Karpas-422 (cell line): ENCODE data around the gene DPY19L1. TPM values are rescaled to one million over a fixed set of nuclear protein-coding genes. Genes with fewer than 3 reads are reported as not detected.
A peak's percentile ranks its signal among the peaks of the same experiment; 100 is the strongest.
"Not testable (repeated sequence)": the region's sequence is repeated elsewhere in the genome, so short reads cannot be mapped to it uniquely, and the experiment has no call there.

Experiments
- DNase-seq: peaks from one replicate; pipeline ENCODE4 v3.0.0-alpha.2; 2015
- H2AFZ ChIP-seq: fragments of 200-600 bp; sonication (generic); 2 replicates; pipeline ENCODE4 v1.6.1; 2014; ENCODE audit warnings: antibody characterized with exemption, low read length, mixed read lengths
- H3K27ac ChIP-seq: fragments of 200-600 bp; sonication (generic); 2 replicates; pipeline ENCODE4 v1.5.1; 2014; ENCODE audit warnings: mild to moderate bottlenecking, low read length, moderate library complexity
- H3K27me3 ChIP-seq: fragments of 200-600 bp; sonication (generic); 2 replicates; pipeline ENCODE4 v1.6.1; 2014; ENCODE audit warnings: low read length, mixed read lengths
- H3K36me3 ChIP-seq: fragments of 200-600 bp; sonication (generic); 2 replicates; pipeline ENCODE4 v1.6.1; 2014; ENCODE audit warnings: low read length, mixed read lengths; ENCODE audit not compliant: insufficient read depth
- H3K4me1 ChIP-seq: fragments of 200-600 bp; sonication (generic); 2 replicates; pipeline ENCODE4 v1.6.1; 2014; ENCODE audit warnings: mild to moderate bottlenecking, low read length, mixed read lengths
- H3K4me2 ChIP-seq: fragments of 200-600 bp; sonication (generic); 2 replicates; pipeline ENCODE4 v1.6.1; 2014; ENCODE audit warnings: low read length, low read depth, mild to moderate bottlenecking; ENCODE audit not compliant: poor library complexity, severe bottlenecking
- H3K4me3 ChIP-seq: fragments of 200-600 bp; sonication (generic); 2 replicates; pipeline ENCODE4 v1.5.1; 2014; ENCODE audit warnings: mild to moderate bottlenecking, antibody characterized with exemption, low read length, mixed read lengths
- H3K79me2 ChIP-seq: fragments of 200-600 bp; sonication (generic); 2 replicates; pipeline ENCODE4 v1.6.1; 2014; ENCODE audit warnings: mild to moderate bottlenecking, low read length, mixed read lengths
- H3K9ac ChIP-seq: fragments of 200-600 bp; sonication (generic); 2 replicates; pipeline ENCODE4 v1.6.0; 2014; ENCODE audit warnings: low read length
- H3K9me2 ChIP-seq: fragments of 200-600 bp; sonication (generic), shearing (Covaris generic); replicated peaks from 2 replicates; pipeline ENCODE4 v1.6.0; 2014; ENCODE audit warnings: mild to moderate bottlenecking, low read length, moderate library complexity; ENCODE audit not compliant: insufficient read depth
- H3K9me3 ChIP-seq: fragments of 300-700, 200-600 bp; sonication (generic); 2 replicates; pipeline ENCODE4 v1.6.1; 2014; ENCODE audit warnings: low read length, mixed read lengths
- H4K20me1 ChIP-seq: fragments of 200-600 bp; sonication (generic); 2 replicates; pipeline ENCODE4 v1.6.1; 2014; ENCODE audit warnings: mild to moderate bottlenecking, antibody characterized with exemption, low read length, low read depth; ENCODE audit not compliant: insufficient read depth
- total RNA-seq: library from RNA; depleted of rRNA; stranded (reverse); fragments of >200 nt; shearing (Covaris generic); gene quantifications from 2 replicates; pipeline ENCODE4 v1.2.3, GENCODE V29; 2014; ENCODE audit warnings: low replicate concordance

Gene DPY19L1
- total RNA-seq, 1 experiment from 2014 or later: 10.3 TPM

- H3K27me3 ChIP-seq: no peaks in the 10 kb centered on the region
Measured at GRCh38 chr7:35011085-35011484, 26.2 kb downstream of the DPY19L1 start.

DNA sequence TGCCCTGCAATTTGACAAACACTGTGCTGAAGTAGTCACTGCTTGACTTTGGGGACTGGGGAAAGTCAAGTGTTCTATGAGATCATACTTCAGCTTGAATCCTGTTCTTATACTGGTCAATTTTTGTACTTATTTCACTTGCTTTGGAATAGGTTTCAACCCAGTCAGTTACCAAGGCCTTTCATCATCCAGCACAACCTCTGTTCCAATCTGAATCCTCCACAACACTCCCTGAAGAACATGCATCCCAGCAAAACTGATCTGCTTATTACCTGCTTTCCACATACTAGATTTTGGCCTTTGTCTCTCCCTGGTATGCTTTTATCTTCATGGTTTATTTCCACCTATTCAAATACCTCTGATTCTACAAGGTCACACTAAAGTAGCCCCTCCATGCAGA, 29.5 kb downstream of the DPY19L1 start:
- Histone ChIP-seq H3K27ac (no peak overlapping the region), H3K9me3 (no peaks in the 10 kb centered on the region), H2AFZ (no peak overlapping the region), H3K4me1 (peaks cover 9% of the 10 kb centered on the region), H3K27me3 (no peaks in the 10 kb centered on the region), H4K20me1 (no peaks in the 10 kb centered on the region), H3K36me3 (no peaks in the 10 kb centered on the region), H3K9ac (no peak overlapping the region), H3K4me3 (no peak overlapping the region), H3K4me2 (no peak overlapping the region), H3K79me2 (no peaks in the 10 kb centered on the region), H3K9me2 (no peaks in the 10 kb centered on the region)
- no peak for DNase-seq

More at GRCh38 chr7:35011085-35011484, 26.2 kb downstream of the DPY19L1 start:
- no peak for DNase-seq
- Histone ChIP-seq H3K9me2 (no peaks in the 10 kb centered on the region), H4K20me1 (no peaks in the 10 kb centered on the region), H3K9me3 (no peaks in the 10 kb centered on the region), H3K4me1 (peaks cover 13% of the 10 kb centered on the region), H3K27ac (no peak overlapping the region), H3K9ac (no peak overlapping the region), H2AFZ (no peak overlapping the region), H3K79me2 (no peaks in the 10 kb centered on the region), H3K4me2 (no peak overlapping the region), H3K36me3 (no peaks in the 10 kb centered on the region), H3K4me3 (no peak overlapping the region)

GRCh38 chr7:35004531-35005095, 32.7 kb downstream of the DPY19L1 start:
- Histone ChIP-seq H3K36me3 (no peaks in the 10 kb centered on the region), H4K20me1 (no peaks in the 10 kb centered on the region), H3K4me2 (no peak overlapping the region), H2AFZ (no peak overlapping the region), H3K4me3 (no peak overlapping the region), H3K27ac (no peak overlapping the region), H3K4me1 (peaks cover 9% of the 10 kb centered on the region), H3K27me3 (no peaks in the 10 kb centered on the region), H3K9ac (no peak overlapping the region), H3K9me2 (no peaks in the 10 kb centered on the region), H3K79me2 (no peaks in the 10 kb centered on the region), H3K9me3 (no peaks in the 10 kb centered on the region)
- DNase-seq: no peak

GRCh38 chr7:35003679-35004303, 33.5 kb downstream of the DPY19L1 start:
- DNase-seq: peak; percentile 47
- Histone ChIP-seq H3K4me3 (no peak overlapping the region), H3K27ac (no peak overlapping the region), H3K9ac (no peak overlapping the region), H3K36me3 (no peaks in the 10 kb centered on the region), H4K20me1 (no peaks in the 10 kb centered on the region), H3K4me1 (peaks cover 5% of the 10 kb centered on the region), H3K79me2 (no peaks in the 10 kb centered on the region), H3K27me3 (no peaks in the 10 kb centered on the region), H3K9me2 (no peaks in the 10 kb centered on the region), H3K9me3 (no peaks in the 10 kb centered on the region), H2AFZ (no peak overlapping the region), H3K4me2 (no peak overlapping the region)

- not testable (repeated sequence) for H4K20me1 ChIP-seq, H2AFZ ChIP-seq, H3K36me3 ChIP-seq, H3K9me2 ChIP-seq, H3K27ac ChIP-seq, H3K4me2 ChIP-seq, H3K4me3 ChIP-seq, H3K79me2 ChIP-seq, H3K9me3 ChIP-seq, DNase-seq, H3K9ac ChIP-seq, H3K4me1 ChIP-seq, H3K27me3 ChIP-seq
Measured at GRCh38 chr7:35003177-35003650, 34.1 kb downstream of the DPY19L1 start.

DNA sequence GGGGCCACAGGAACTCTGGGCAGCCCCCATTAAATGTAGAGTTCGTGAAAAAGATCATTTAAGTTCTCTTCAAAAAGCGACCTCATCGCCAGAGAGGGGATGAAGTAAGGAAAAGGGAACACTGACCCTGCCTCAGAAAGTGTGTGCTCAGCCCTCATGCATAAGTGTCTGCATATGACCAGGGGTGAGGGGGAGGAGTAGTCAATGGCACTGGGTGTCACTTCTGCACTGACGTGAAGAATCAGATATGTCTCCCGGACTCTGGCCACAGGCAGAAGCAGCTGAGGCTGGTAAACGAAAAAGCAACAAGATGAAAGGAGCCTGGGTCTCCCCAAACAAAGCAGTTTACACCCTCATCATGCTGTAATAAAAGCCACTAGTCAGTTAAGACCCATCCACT, 39.0 kb downstream of the DPY19L1 start:
- not testable (repeated sequence) for H3K9ac ChIP-seq, H3K4me3 ChIP-seq, DNase-seq, H3K4me1 ChIP-seq, H3K27me3 ChIP-seq, H3K9me3 ChIP-seq, H3K27ac ChIP-seq, H3K36me3 ChIP-seq, H4K20me1 ChIP-seq, H3K79me2 ChIP-seq, H3K4me2 ChIP-seq, H3K9me2 ChIP-seq, H2AFZ ChIP-seq

- not testable (repeated sequence) for H4K20me1 ChIP-seq, H3K4me2 ChIP-seq, H3K27ac ChIP-seq, H3K4me3 ChIP-seq, H3K36me3 ChIP-seq, H3K27me3 ChIP-seq, H3K9me2 ChIP-seq, H3K4me1 ChIP-seq, DNase-seq, H3K9me3 ChIP-seq, H3K9ac ChIP-seq, H2AFZ ChIP-seq, H3K79me2 ChIP-seq
Measured at GRCh38 chr7:34996423-34997090, 40.7 kb downstream of the DPY19L1 start.

DNA sequence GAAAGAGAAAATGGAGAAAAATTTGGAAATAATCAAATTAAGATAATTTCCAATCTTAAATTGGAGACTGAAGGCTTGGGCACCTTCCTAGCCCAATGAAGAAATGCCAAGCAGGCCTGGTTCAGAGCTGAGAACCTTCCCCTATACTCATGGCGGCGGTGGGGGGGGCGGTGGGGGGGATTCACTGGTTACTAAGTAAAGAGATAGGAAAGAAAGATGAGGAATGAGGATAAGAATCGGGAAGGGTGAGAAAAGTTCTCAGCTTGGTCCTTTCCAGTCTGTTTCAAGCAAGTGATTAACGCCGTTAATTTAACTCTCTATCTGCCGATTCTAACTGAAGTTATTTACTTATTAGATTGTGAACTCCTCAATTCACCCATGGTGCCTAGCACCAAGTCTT, 41.5 kb downstream of the DPY19L1 start:
- H3K36me3 ChIP-seq: no peaks in the 10 kb centered on the region
- no peak overlapping the region for H3K27ac ChIP-seq
- no peaks in the 10 kb centered on the region for H3K79me2 ChIP-seq
- H3K4me2 ChIP-seq: no peak overlapping the region
- H3K4me1 ChIP-seq: no peaks in the 10 kb centered on the region; the same call in 1 of the 2 replicates
- no peak overlapping the region for H3K9ac ChIP-seq
- no peak overlapping the region for H3K4me3 ChIP-seq
- no peaks in the 10 kb centered on the region for H4K20me1 ChIP-seq
- no peak for DNase-seq
- H3K9me2 ChIP-seq: no peaks in the 10 kb centered on the region
- H2AFZ ChIP-seq: no peak overlapping the region
- H3K27me3 ChIP-seq: no peaks in the 10 kb centered on the region
- no peaks in the 10 kb centered on the region for H3K9me3 ChIP-seq
